HG03432 (cell line): ENCODE results near the gene CDH4.

Experiments used
- ATAC-seq: cut with Tn5 transposase; IDR thresholded peaks from one replicate; pipeline ENCODE4 v1.9.1; 2021; ENCODE audit warnings: mild to moderate bottlenecking, moderate library complexity; ENCODE audit not compliant: unreplicated experiment

Gene CDH4

DNA sequence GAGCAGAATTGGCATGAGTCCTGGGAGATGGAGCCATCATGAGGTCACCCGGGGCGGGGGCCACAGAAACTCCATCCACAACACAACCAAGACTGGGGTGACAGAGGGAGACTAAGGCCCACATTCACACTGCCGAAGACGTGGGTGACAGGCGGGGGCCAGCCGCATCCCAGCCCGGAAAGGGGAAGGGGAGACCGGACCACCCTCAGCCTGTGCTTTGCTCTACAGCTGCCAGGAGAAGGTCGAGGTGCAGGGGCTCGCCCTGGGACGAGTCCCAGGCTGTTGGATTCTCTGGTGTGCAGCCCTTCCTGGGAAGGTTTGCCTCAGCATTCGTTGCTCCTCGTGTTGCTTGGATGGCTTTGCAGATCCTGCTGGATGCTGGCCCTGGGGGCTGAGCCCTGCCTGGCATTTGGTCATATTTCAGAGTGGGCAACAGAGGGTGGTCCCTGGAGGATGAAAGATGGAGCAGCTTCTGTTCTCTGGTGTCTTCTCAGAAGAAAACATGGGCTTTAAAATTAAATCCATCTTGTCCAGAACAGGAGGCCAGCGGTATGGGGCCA lies 484.8 kb downstream of the CDH4 start:
- ATAC-seq = no peak

DNA sequence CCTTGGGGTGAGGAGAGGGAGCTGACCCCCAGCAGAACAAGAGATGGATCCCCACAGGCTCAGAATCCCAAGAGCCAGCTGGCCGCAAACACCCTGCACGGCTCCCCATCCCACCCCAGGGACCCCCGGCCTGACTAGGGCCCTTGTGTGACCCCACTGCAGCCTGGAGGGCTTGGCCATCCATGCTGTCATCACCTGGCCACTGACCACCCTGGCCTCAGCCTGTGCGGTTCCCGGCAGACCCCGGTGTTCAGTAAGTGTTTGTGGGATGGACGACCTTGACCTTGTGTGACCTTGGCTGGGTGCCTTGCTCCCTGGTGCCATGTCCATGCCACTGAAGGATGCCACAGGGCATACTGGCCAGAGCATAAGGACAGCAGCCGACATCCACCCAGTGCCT lies 485.3 kb downstream of the CDH4 start:
- ATAC-seq = no peak

DNA sequence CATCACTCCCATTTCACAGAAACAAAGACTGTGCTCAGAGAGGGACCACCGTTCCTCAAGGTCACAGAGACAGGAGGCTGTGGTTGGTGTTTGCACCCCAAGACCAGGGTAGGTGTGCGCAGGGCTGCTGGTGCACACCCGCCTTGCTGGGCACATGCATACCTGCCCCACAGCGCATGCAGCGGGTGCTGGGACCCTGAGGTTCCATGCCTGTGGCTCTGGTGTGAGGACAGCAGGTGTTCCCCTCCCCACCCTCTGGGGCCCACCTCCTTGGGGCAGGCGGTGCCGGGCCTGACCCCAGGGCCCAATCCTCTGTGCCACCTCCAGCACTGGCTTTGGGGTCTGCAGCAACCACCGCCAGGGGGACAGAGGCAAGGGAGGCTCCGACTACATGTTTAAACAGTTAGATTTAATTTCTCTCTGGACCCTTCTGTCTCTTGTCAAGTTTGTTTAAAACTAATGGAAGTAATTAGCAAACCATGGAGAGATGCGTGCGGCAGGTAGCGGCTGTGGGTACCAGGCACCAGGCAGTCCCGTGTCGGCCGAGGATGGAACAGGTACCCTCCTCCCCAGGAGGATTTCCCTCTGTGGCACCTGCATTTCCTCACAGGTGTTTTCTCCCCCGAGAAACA lies 485.9 kb downstream of the CDH4 start:
- no peak for ATAC-seq

GRCh38 chr20:61738601-61739069 lies 486.6 kb downstream of the CDH4 start:
- no peak for ATAC-seq

DNA sequence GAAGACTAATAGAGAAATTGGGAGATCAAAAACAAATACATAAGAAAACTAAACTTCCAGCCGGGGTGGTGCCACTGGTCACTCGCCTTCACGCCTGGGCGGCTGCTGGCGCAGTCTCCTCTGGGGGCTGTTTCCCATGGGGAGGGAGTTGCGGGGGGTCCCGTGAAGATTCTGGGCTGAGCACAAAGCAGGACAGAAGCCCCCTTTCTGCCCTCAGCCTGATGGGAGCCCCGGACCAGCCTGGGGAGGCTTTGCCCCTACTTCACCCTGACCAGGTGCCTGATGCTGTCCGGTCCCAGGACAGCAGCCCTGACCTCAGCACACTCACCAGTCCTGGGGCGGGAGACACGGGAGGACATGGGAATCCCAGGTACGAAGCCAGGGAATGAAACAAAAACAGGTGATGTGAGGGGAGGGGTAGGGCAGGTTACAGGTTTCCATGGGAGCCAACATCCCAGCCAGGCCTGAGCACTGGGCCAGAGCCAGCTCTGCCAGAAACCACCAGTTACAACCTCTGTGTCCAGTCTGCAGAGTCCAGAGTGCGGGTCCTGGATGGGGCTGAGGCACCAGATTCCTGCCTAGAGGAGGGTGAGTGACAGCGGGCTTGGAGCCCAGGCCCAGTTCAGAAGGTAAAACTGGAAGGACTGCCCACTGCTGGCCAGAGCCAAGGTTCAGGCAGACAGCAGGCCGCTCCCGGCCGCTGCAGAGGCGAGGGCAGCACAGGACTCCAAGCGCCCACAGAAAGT lies 487.2 kb downstream of the CDH4 start:
- ATAC-seq = no peak

DNA sequence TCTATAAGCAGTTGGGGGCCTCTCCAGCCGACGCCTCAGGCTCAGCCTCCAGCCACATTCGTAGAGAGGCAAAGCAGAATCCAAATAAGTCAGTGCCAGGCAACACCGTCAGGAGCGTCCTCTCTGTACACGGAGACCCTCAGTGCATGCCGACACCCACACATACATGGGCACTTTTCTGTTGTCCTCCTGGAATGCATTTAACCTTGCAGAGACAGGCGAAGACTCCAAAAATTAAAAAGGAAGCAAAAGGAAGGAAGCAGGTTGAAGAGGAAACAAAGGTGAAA lies 487.7 kb downstream of the CDH4 start:
- no peak for ATAC-seq

- no peak for ATAC-seq
Measured at GRCh38 chr20:61742097-61742825, 490.2 kb downstream of the CDH4 start.

GRCh38 chr20:61743606-61744005 lies 491.5 kb downstream of the CDH4 start:
- ATAC-seq = no peak

GRCh38 chr20:61744691-61745396 lies 492.8 kb downstream of the CDH4 start:
- no peak for ATAC-seq

DNA sequence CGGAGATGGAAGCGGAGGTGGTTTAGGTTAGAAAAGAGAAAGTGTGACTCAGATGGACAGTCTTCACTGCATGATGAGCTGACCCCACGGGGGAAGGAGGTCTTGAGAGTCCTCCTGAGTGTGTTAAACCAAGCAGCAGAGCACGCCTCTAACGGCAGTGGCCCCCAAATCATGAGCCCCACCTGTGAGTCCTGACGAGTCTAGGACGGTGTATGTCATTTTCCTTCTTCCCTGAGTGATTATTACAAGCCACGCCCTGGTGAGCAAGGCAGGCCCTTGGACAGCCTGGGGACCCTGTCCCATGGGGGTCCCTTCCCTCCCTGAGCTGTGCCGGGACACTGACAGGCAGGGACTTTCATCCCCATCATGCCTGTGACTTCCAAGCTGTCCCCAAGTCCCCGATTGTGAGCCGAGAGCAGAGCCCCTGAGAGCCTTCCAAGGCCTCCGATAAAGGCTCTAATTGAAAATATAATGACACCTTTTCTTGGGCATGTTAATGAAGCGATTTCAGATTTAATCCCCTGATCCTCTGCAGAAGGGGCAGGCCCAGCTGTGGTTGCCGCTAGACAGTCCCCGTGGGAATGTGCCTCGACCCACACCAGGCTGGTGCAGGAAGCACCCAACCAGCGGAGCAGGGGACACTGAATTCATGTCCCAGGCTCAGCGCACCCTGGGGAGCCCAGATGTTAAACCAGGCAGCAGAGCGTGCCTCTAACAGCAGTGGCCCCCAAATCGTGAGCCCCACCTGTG lies 493.5 kb downstream of the CDH4 start:
- no peak for ATAC-seq

GRCh38 chr20:61746147-61746646 lies 494.1 kb downstream of the CDH4 start:
- ATAC-seq = no peak

DNA sequence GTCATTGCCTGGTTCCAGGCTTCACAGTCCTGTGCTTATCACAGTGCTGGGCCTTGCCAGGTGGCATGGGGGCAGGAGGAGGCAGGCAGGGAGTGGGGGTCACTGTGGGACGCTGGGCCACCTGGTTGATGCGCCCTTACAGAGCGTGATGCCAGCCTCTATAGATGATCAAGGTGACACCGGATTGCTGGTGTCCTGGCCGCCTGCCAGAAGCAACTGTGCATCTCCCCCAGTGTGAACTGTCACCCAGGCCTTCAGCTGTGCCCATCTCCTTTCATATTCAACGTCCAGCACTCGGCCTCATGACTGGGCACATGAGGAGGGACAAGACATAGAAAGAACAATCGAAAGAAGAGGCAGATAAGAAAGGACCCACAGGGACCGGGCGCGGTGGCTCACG lies 494.7 kb downstream of the CDH4 start:
- no peak for ATAC-seq

DNA sequence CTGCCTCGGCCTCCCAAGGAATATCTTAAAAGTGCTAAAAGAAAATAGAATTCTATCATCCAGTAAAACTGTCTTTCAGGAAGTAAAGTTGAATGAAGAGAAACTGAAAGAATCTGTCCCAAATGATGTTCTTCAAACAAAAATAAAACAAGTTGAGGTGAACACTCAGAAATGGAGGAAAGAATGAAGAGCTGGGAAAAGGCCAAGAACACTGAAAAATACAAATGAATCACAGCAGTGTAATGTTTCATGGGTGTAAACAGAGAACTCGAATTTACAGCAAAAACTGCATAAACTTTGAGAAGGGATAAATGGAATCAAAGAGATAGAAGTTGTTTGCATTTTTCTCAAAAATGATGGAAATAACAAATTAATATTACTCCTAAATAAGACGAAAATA lies 496.3 kb downstream of the CDH4 start:
- no peak for ATAC-seq

DNA sequence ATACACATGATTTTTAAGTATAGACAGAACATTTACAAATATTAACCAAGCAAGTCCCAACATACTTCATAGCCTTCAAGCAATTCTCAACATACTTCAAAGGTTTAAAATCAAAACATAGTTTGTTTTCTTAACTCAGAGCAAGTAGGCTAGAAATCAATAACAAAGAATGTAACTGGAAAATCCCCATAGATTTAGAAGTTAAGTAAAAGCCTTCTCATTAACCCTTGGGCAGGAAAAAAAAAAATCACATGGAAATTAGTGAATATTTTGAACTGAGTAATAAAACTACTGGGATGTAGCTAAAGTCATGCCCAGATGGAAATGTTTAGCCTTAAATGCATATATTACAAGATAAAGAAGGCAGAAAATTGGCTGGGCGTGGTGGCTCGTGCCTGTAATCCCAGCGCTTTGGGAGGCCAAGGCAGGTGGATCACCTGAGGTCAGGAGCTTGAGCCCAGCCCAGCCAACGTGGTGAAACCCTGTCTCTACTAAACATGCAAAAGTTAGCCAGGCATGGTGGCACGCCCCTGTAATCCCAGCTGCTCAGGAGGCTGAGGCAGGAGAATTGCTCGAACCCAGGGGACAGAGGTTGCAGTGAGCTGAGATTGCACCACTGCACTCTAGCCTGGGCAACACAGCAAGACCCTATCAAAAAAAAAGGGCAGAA lies 497.5 kb downstream of the CDH4 start:
- no peak for ATAC-seq

GRCh38 chr20:61750093-61750492 lies 498.0 kb downstream of the CDH4 start:
- ATAC-seq = no peak

- no peak for ATAC-seq
Measured at GRCh38 chr20:61752576-61752975, 500.5 kb downstream of the CDH4 start.

DNA sequence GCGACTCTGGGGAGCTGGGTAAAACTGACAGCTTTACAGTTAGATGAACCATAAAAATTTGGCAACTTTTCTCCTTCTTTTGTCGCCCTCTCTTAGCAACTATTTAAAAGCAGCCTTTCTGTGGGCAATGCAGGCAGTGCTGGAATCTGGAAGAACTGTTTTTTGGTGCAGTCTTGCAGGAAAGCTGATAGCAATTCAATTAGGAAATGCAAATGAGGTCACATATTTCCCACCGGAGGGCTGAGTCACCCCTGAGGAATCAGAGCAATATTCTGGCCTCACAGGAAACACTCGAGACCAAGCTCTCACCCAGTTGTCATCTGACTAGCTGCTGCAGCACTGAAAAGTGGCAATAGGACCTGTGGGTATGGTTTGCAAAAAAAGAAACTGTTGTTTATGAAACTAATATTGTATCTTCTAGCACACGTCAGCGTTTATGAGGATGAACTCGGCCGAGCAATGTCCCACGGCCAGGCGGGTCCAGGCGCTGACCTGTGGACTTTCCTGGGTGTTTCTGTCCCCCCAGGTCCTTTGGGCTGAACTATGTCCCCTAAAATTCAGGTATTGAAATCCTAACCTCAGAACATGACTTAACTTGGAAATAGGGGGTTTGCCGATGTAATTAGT lies 501.4 kb downstream of the CDH4 start:
- no peak for ATAC-seq

- no peak for ATAC-seq
Measured at GRCh38 chr20:61753987-61754956, 502.2 kb downstream of the CDH4 start.
